H1 (cell line): Measurements from ENCODE around the gene ALDH3B1. TPM values are rescaled to one million over a fixed set of nuclear protein-coding genes. Genes with fewer than 3 reads are reported as not detected.
"Not testable (repeated sequence)": the region's sequence is repeated elsewhere in the genome, so short reads cannot be mapped to it uniquely, and the experiment has no call there.

Source experiments
- CTCF ChIA-PET: fragments of 300-600 bp; sonication (Branson Sonifier 250); formaldehyde crosslinking; loops from one replicate; lab custom pipeline; 2021; ENCODE audit not compliant: partially characterized antibody; lab: Charles Lee
- POLR2A ChIA-PET: fragments of 300-600 bp; sonication (Branson Sonifier 250); formaldehyde crosslinking; loops from one replicate; lab custom pipeline; 2021; ENCODE audit warnings: inconsistent platforms; ENCODE audit not compliant: partially characterized antibody; lab: Charles Lee
- DNase-seq, 2 experiments: peaks; one replicate each; pipeline versions ENCODE4 v3.0.0 to v3.0.0-alpha.2; 2010 to 2022; ENCODE audit warnings: low spot score in 2 of 2, low read depth in 1 of 2, mixed read lengths in 1 of 2
- FAIRE-seq: peaks from 2 replicates; lab custom pipeline; 2011; peaks lifted over from hg19 to GRCh38; lab: Jason Lieb, UNC
- H2AFZ ChIP-seq: 2 replicates; pipeline ENCODE4 v1.8.1; 2012; ENCODE audit warnings: low read length, inconsistent platforms
- H2AK5ac ChIP-seq: 2 replicates; pipeline ENCODE4 v1.6.1; 2013; ENCODE audit warnings: low read depth, low read length
- H2BK120ac ChIP-seq: replicated peaks from 2 replicates; pipeline ENCODE3; 2013; ENCODE audit warnings: low read depth, low read length, inconsistent platforms
- H2BK12ac ChIP-seq: 2 replicates; pipeline ENCODE4 v1.6.1; 2013; ENCODE audit warnings: low read depth, low read length
- H2BK15ac ChIP-seq: 2 replicates; pipeline ENCODE4 v1.6.1; 2013; ENCODE audit warnings: low read length
- H2BK20ac ChIP-seq: 2 replicates; pipeline ENCODE4 v1.6.1; 2013; ENCODE audit warnings: low read length
- H2BK5ac ChIP-seq: 2 replicates; pipeline ENCODE4 v1.6.1; 2013; ENCODE audit warnings: low read depth, low read length
- H3K14ac ChIP-seq: 2 replicates; pipeline ENCODE4 v1.6.1; 2013; ENCODE audit warnings: inconsistent platforms; ENCODE audit not compliant: insufficient read length
- H3K18ac ChIP-seq: 2 replicates; pipeline ENCODE4 v1.6.1; 2013; ENCODE audit warnings: low read length; ENCODE audit errors: extremely low read depth
- H3K23ac ChIP-seq: 2 replicates; pipeline ENCODE4 v1.6.1; 2013; ENCODE audit warnings: inconsistent platforms; ENCODE audit not compliant: insufficient read length
- H3K23me2 ChIP-seq: 2 replicates; pipeline ENCODE4 v1.6.1; 2013; ENCODE audit warnings: low read depth, low read length
- H3K27ac ChIP-seq: 2 replicates; pipeline ENCODE4 v1.6.1; 2011; ENCODE audit warnings: low read depth, low read length, inconsistent platforms
- H3K27me3 ChIP-seq, 4 experiments: replicated peaks in 1 of 4; 1 replicate in 1 of 4; 2 replicates in 3 of 4; pipeline versions ENCODE4 v1.6.1 to v1.8.1; 2011 to 2013; ENCODE audit warnings: low read length in 3 of 4, mild to moderate bottlenecking in 3 of 4, inconsistent platforms in 2 of 4, mixed read lengths in 2 of 4, moderate library complexity in 1 of 4; ENCODE audit not compliant: control insufficient read depth in 3 of 4, insufficient read depth in 3 of 4; ENCODE audit errors: extremely low read depth in 1 of 4
- H3K36me3 ChIP-seq, 4 experiments: 2 replicates each; pipeline versions ENCODE4 v1.6.1 to v1.8.1; 2011 to 2013; ENCODE audit warnings: mild to moderate bottlenecking in 4 of 4, low read length in 3 of 4, moderate library complexity in 2 of 4, control low read depth in 1 of 4, inconsistent platforms in 1 of 4; ENCODE audit not compliant: insufficient read depth in 4 of 4, control insufficient read depth in 2 of 4
- H3K4ac ChIP-seq: replicated peaks from 2 replicates; pipeline ENCODE3; 2013; ENCODE audit warnings: low read length, low read depth, mixed read lengths, inconsistent platforms; ENCODE audit not compliant: insufficient read length
- H3K4me1 ChIP-seq, 4 experiments: replicated peaks in 1 of 4; 1 replicate in 1 of 4; 2 replicates in 3 of 4; pipeline versions ENCODE4 v1.6.1 to v1.8.1; 2011 to 2013; ENCODE audit warnings: low read length in 3 of 4, inconsistent platforms in 2 of 4, mixed read lengths in 1 of 4; ENCODE audit not compliant: insufficient read depth in 4 of 4, control insufficient read depth in 3 of 4
- H3K4me2 ChIP-seq, 2 experiments: 2 replicates each; pipeline versions ENCODE4 v1.6.1 to v1.8.1; 2011 to 2013; ENCODE audit warnings: low read depth in 2 of 2, low read length in 2 of 2, control low read depth in 1 of 2, inconsistent platforms in 1 of 2, mild to moderate bottlenecking in 1 of 2; ENCODE audit not compliant: insufficient read depth in 1 of 2
- H3K4me3 ChIP-seq, 4 experiments: fragments of 200-600, 300-600 bp in 1 of 4; sonication (generic), shearing (Covaris generic), sonication (Bioruptor Twin) in 1 of 4; 2 replicates each; pipeline versions ENCODE4 v1.5.1 to v1.8.1; 2011 to 2016; ENCODE audit warnings: low read length in 4 of 4, low read depth in 3 of 4, control low read depth in 2 of 4, inconsistent platforms in 2 of 4, mild to moderate bottlenecking in 2 of 4, mixed read lengths in 1 of 4, moderate library complexity in 1 of 4; ENCODE audit not compliant: insufficient read depth in 2 of 4; ENCODE audit errors: extremely low read depth in 1 of 4
- H3K56ac ChIP-seq: replicated peaks from 2 replicates; pipeline ENCODE3; 2013; ENCODE audit warnings: low read depth, mild to moderate bottlenecking, mixed read lengths, low read length, inconsistent platforms; ENCODE audit not compliant: insufficient read length
- H3K79me1 ChIP-seq: 2 replicates; pipeline ENCODE4 v1.6.1; 2013; ENCODE audit warnings: low read depth, low read length, control low read depth
- H3K79me2 ChIP-seq, 2 experiments: 2 replicates each; pipeline versions ENCODE4 v1.6.1 to v1.8.1; 2012 to 2013; ENCODE audit warnings: low read length in 2 of 2, mild to moderate bottlenecking in 2 of 2, inconsistent platforms in 1 of 2; ENCODE audit not compliant: insufficient read depth in 2 of 2, control insufficient read depth in 1 of 2
- H3K9ac ChIP-seq, 4 experiments: replicated peaks in 1 of 4; 1 replicate in 1 of 4; 2 replicates in 3 of 4; pipeline versions ENCODE4 v1.6.1 to v1.8.1; 2011 to 2013; ENCODE audit warnings: low read depth in 3 of 4, low read length in 3 of 4, control low read depth in 2 of 4, mild to moderate bottlenecking in 2 of 4, moderate library complexity in 2 of 4, inconsistent platforms in 1 of 4; ENCODE audit errors: extremely low read depth in 1 of 4
- H3K9me3 ChIP-seq, 2 experiments: 2 replicates each; pipeline versions ENCODE4 v1.6.1 to v1.8.1; 2012 to 2013; ENCODE audit warnings: mild to moderate bottlenecking in 2 of 2, moderate library complexity in 2 of 2, control low read depth in 1 of 2, inconsistent platforms in 1 of 2, low read depth in 1 of 2, low read length in 1 of 2, mixed read lengths in 1 of 2; ENCODE audit not compliant: insufficient read depth in 2 of 2
- H4K20me1 ChIP-seq, 2 experiments: replicated peaks in 1 of 2; 2 replicates each; pipeline versions ENCODE3 to v1.8.1; 2011 to 2013; ENCODE audit warnings: inconsistent platforms in 2 of 2, low read length in 2 of 2, mild to moderate bottlenecking in 1 of 2; ENCODE audit not compliant: insufficient read depth in 2 of 2, control insufficient read depth in 1 of 2
- H4K5ac ChIP-seq: 2 replicates; pipeline ENCODE4 v1.6.1; 2013; ENCODE audit warnings: low read length, low read depth, mixed read lengths, inconsistent platforms; ENCODE audit not compliant: insufficient read length
- H4K8ac ChIP-seq: 2 replicates; pipeline ENCODE4 v1.8.0; 2013; ENCODE audit warnings: mild to moderate bottlenecking, moderate library complexity, low read length, inconsistent platforms; ENCODE audit not compliant: insufficient read depth; ENCODE audit errors: extremely low read depth
- H4K91ac ChIP-seq: replicated peaks from 2 replicates; pipeline ENCODE3; 2013; ENCODE audit warnings: low read length, mixed read lengths, inconsistent platforms; ENCODE audit not compliant: insufficient read length
- WGBS, 2 experiments: shearing (Covaris generic) in 1 of 2; methylation state at CpG; one replicate each; pipeline versions ENCODE4 v1.1.6 to v1.1.7; 2013 to 2015; ENCODE audit warnings: low lambda C conversion rate in 2 of 2, mixed read lengths in 2 of 2, inconsistent platforms in 1 of 2, low coverage in 1 of 2, missing lambda C conversion rate in 1 of 2; ENCODE audit not compliant: insufficient replicate concordance in 2 of 2, insufficient coverage in 1 of 2, insufficient read length in 1 of 2; ENCODE audit errors: extremely low coverage in 1 of 2, missing lambda C conversion rate in 1 of 2; 5-methylcytosine and 5-hydroxymethylcytosine counted together
- polyA plus RNA-seq, 7 experiments: library from polyadenylated mRNA; depleted of rRNA in 3 of 7; stranded (reverse) in 5 of 7; unstranded in 2 of 7; fragments of >200 nt in 5 of 7; fragments of 200-250 nt in 2 of 7; gene quantifications; 1 replicate in 5 of 7; 2 replicates in 1 of 7; 4 replicates in 1 of 7; pipeline versions ENCODE4 v1.2.1 to v1.2.3, GENCODE V29; 2011 to 2013; ENCODE audit warnings: missing spikeins in 2 of 7, mixed read lengths in 2 of 7
- total RNA-seq: library from RNA; stranded (reverse); fragmentation: NEBNext Ultra II Directional; extraction: Animal tissue kit (Norgen Biotek cat#: 25700); gene quantifications from 2 replicates; pipeline ENCODE4 v1.2.1, GENCODE V29; 2021

The ALDH3B1 gene
- total and polyA plus RNA-seq, 2 of the 8 experiments (the other 6 are each of a cell fraction or from before 2014, with no cell fraction given): 0.32 to 0.47 TPM

DNA sequence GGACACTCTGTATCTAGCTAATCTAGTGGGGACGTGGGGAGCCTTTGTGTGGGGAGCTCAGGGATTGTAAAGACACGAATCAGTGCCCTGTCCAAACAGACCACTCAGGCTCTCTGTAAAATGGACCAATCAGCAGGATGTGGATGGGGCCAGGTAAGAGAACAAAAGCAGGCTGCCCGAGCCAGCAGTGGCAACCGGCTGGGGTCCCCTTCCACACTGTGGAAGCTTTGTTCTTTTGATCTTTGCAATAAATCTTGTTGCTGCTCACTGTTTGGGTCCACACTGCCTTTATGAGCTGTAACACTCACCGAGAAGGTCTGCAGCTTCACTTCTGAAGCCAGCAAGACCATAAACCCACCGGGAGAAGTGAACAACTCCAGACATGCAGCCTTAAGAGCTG lies 46.2 kb upstream of the ALDH3B1 start:
- H2BK120ac ChIP-seq, H3K9ac ChIP-seq, H3K23me2 ChIP-seq, H3K79me1 ChIP-seq, H2BK15ac ChIP-seq, H2BK12ac ChIP-seq, H3K23ac ChIP-seq, H3K4me2 ChIP-seq, H4K20me1 ChIP-seq, POLR2A ChIA-PET, H3K4me3 ChIP-seq, H3K9me3 ChIP-seq, H3K27me3 ChIP-seq, H4K5ac ChIP-seq, H3K4me1 ChIP-seq, H3K27ac ChIP-seq, H3K56ac ChIP-seq, H3K36me3 ChIP-seq, DNase-seq, H2BK5ac ChIP-seq, H3K4ac ChIP-seq, H2AFZ ChIP-seq, H3K79me2 ChIP-seq, H3K14ac ChIP-seq, H4K91ac ChIP-seq, H3K18ac ChIP-seq, H2AK5ac ChIP-seq, FAIRE-seq, H4K8ac ChIP-seq, H2BK20ac ChIP-seq: not testable (repeated sequence)
- WGBS, 2 experiments: 92% methylated on average over 6 of the region's 6 CpGs; no CpG with 5 or more reads in 1 of the 2 experiments
- CTCF ChIA-PET: interaction anchor here (0.5 to 1.5 kb wide), 5 partner anchors 15 to 279 kb away, joined by 3 to 4 read pairs (median 3); no protein-coding TSS in a partner anchor

DNA sequence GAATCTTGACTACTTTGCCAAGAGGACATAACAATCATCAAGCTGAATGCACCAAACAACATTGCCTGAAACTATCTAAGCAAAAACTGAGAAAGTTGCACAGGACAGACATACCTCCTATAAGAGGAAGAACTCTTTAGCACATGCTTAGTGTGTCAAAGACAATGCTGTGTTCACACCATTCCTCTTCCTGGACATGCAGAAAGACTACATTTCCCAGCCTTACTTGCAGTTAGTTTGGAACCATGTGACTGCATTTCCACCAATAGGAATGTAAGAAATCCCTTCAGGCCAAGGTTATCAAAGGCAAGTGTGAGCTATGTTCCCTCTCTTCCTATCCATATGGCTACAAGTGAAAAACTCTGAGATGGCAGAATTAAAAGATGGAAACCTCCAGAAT lies 45.4 kb upstream of the ALDH3B1 start:
- H2BK120ac ChIP-seq, H2BK12ac ChIP-seq, H3K9ac ChIP-seq, H4K20me1 ChIP-seq, H2AFZ ChIP-seq, H3K56ac ChIP-seq, H4K5ac ChIP-seq, H3K79me2 ChIP-seq, H3K23me2 ChIP-seq, H3K36me3 ChIP-seq, H3K27ac ChIP-seq, H3K23ac ChIP-seq, H3K4ac ChIP-seq, CTCF ChIA-PET, H3K79me1 ChIP-seq, DNase-seq, H3K4me3 ChIP-seq, H3K18ac ChIP-seq, H3K4me2 ChIP-seq, H2BK20ac ChIP-seq, H3K4me1 ChIP-seq, H3K9me3 ChIP-seq, H3K14ac ChIP-seq, H2BK15ac ChIP-seq, H2AK5ac ChIP-seq, H4K8ac ChIP-seq, POLR2A ChIA-PET, H3K27me3 ChIP-seq, FAIRE-seq, H4K91ac ChIP-seq, H2BK5ac ChIP-seq: not testable (repeated sequence)
